VCaP (cell line): Measurements from ENCODE around the gene MDN1.

ENCODE experiments used
- H3K27ac ChIP-seq: fragments of 450-650 bp; 2 replicates; pipeline ENCODE4 v1.5.1; 2017
- TF ChIP-seq, protein P1 (sequence below): fragments of 450-650 bp; conservative IDR thresholded peaks from 2 replicates; pipeline ENCODE4 v1.5.1; 2017; ENCODE audit warnings: mild to moderate bottlenecking, moderate library complexity

The MDN1 gene

DNA sequence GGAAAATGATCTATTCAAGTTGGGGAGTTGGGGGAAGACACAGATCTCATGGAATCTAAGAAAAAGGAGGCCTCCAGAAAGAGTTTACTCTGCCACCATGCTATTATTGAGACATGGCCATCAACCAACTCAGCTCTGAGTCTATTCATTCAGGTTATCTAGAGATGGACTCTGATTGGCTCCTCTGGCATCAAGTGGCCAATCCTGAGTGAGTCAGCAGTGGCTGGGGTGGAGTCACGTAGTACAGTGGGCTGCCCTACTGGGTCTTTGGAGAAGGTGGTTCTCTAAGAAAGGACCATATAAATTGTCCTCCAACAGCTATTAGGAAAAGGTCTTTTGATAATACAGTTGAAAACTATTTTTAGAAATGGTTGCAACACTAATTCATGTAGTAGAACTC, 223.1 kb downstream of the MDN1 start:
- TF ChIP-seq, protein P1, sequence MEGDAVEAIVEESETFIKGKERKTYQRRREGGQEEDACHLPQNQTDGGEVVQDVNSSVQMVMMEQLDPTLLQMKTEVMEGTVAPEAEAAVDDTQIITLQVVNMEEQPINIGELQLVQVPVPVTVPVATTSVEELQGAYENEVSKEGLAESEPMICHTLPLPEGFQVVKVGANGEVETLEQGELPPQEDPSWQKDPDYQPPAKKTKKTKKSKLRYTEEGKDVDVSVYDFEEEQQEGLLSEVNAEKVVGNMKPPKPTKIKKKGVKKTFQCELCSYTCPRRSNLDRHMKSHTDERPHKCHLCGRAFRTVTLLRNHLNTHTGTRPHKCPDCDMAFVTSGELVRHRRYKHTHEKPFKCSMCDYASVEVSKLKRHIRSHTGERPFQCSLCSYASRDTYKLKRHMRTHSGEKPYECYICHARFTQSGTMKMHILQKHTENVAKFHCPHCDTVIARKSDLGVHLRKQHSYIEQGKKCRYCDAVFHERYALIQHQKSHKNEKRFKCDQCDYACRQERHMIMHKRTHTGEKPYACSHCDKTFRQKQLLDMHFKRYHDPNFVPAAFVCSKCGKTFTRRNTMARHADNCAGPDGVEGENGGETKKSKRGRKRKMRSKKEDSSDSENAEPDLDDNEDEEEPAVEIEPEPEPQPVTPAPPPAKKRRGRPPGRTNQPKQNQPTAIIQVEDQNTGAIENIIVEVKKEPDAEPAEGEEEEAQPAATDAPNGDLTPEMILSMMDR = no peak
- H3K27ac ChIP-seq = no peak overlapping the region

DNA sequence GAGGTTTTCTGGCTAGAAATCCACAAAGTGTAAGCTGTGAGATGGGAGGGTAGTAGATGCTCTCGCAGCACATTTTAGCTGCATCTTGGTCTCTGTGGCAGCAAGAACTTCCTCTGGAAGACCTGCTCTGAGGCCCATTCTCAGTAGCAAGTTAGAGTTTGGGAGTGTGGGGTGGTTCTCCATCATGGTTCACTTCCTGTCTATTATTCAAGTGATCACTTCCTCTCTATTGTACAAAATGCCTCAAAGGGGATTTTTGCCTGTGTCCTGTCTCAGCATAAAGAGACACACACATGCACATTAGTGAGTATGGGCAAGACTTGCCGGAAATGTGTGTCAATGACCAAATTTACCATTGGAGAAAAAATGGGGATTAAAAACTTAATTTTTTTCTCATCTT, 223.5 kb downstream of the MDN1 start:
- TF ChIP-seq, protein P1 = no peak
- H3K27ac ChIP-seq = no peak overlapping the region
